ENCODE measurements around the gene GNG3. TPM values are rescaled to one million over a fixed set of nuclear protein-coding genes. Genes with fewer than 3 reads are reported as not detected.

The GNG3 gene
- total RNA-seq, 1 donor from 2014 or later = not detected

DNA sequence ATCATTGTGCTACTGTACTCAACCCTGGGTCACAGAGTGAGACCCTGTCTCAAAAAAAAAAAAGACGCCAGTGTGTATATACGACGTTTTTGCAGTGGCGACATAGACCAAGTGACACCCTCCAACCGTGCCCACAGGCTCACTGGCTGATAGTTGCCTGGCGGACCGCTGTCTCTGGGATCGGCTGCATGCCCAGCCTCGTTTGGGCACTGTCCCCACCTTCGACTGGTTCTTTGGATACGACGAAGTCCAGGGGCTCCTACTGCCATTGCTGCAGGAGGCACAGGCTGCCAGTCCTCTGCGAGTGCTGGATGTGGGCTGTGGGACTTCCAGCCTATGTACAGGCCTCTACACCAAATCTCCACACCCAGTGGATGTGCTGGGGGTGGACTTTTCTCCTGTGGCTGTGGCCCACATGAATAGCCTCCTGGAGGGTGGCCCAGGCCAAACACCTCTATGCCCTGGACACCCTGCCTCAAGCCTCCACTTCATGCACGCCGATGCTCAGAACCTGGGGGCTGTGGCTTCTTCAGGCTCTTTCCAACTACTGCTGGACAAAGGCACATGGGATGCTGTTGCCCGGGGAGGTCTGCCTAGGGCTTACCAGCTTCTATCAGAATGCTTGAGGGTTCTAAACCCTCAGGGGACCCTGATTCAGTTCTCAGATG is 41.1 kb upstream of the GNG3 start:
- FAIRE-seq = no peak
- H3K9ac ChIP-seq (ENCODE audit: low read length) = peak overlapping the region; percentile 87
- H3K27ac ChIP-seq (ENCODE audit: low read depth, low read length) = peak overlapping the region; percentile 54
- Mint-ChIP-seq H3K4me3 (ENCODE audit: unreplicated experiment) (peak overlapping the region; percentile 96), H3K27me3 (ENCODE audit: low read depth, unreplicated experiment) (no peaks in the 10 kb centered on the region), H3K4me1 (ENCODE audit: low read depth, unreplicated experiment) (peaks cover 15% of the 10 kb centered on the region), H3K36me3 (ENCODE audit: low read depth, unreplicated experiment) (peaks cover 12% of the 10 kb centered on the region), H3K9me3 (ENCODE audit: unreplicated experiment) (no peaks in the 10 kb centered on the region), H3K27ac (ENCODE audit: unreplicated experiment) (peak overlapping the region; percentile 80)
- peaks cover 11% of the 10 kb centered on the region for H3K36me3 ChIP-seq (ENCODE audit: insufficient read depth, low read length)
- peak overlapping the region; percentile 97 for H3K4me3 ChIP-seq (ENCODE audit: insufficient read depth, low read depth, low read length)
- H3K4me2 ChIP-seq (ENCODE audit: low read length) = peak overlapping the region; percentile 97
- H3K9me3 ChIP-seq (ENCODE audit: insufficient read depth, low read depth, low read length) = no peaks in the 10 kb centered on the region
- no peak overlapping the region for H2AFZ ChIP-seq (ENCODE audit: low read depth, low read length)
- peaks cover 30% of the 10 kb centered on the region for H4K20me1 ChIP-seq (ENCODE audit: insufficient read depth, low read length)
- H3K27me3 ChIP-seq (ENCODE audit: insufficient read depth, low read length) = no peaks in the 10 kb centered on the region
- no peak for DNase-seq (ENCODE audit: low read depth)
- no peak for TF ChIP-seq CTCF (IDR thresholded peaks at IDR 0.05; ENCODE audit: insufficient read depth, low read depth, low read length)
- TF ChIP-seq EZH2 (IDR thresholded peaks at IDR 0.05; ENCODE audit: insufficient read depth, low read length) = no peak
- peaks cover 23% of the 10 kb centered on the region for H3K4me1 ChIP-seq (ENCODE audit: insufficient read depth, low read length)
- H3K79me2 ChIP-seq (ENCODE audit: insufficient read depth, low read length) = peaks cover 61% of the 10 kb centered on the region

GRCh38 chr11:62667460-62667859 is 40.0 kb upstream of the GNG3 start:
- Histone ChIP-seq H3K36me3 (ENCODE audit: insufficient read depth, low read length) (peaks cover 11% of the 10 kb centered on the region), H3K4me2 (ENCODE audit: low read length) (peak overlapping the region; percentile 97), H3K27ac (ENCODE audit: low read depth, low read length) (no peak overlapping the region), H2AFZ (ENCODE audit: low read depth, low read length) (no peak overlapping the region), H3K9ac (ENCODE audit: low read length) (no peak overlapping the region), H3K9me3 (ENCODE audit: insufficient read depth, low read depth, low read length) (no peaks in the 10 kb centered on the region), H4K20me1 (ENCODE audit: insufficient read depth, low read length) (peaks cover 30% of the 10 kb centered on the region), H3K79me2 (ENCODE audit: insufficient read depth, low read length) (peaks cover 69% of the 10 kb centered on the region), H3K4me1 (ENCODE audit: insufficient read depth, low read length) (peaks cover 23% of the 10 kb centered on the region), H3K4me3 (ENCODE audit: insufficient read depth, low read depth, low read length) (no peak overlapping the region), H3K27me3 (ENCODE audit: insufficient read depth, low read length) (no peaks in the 10 kb centered on the region)
- FAIRE-seq (no peak), DNase-seq (ENCODE audit: low read depth) (no peak)
- H3K27me3 Mint-ChIP-seq (ENCODE audit: low read depth, unreplicated experiment) = no peaks in the 10 kb centered on the region
- H3K27ac Mint-ChIP-seq (ENCODE audit: unreplicated experiment) = no peak overlapping the region
- H3K4me1 Mint-ChIP-seq (ENCODE audit: low read depth, unreplicated experiment) = peaks cover 15% of the 10 kb centered on the region
- H3K36me3 Mint-ChIP-seq (ENCODE audit: low read depth, unreplicated experiment) = peaks cover 12% of the 10 kb centered on the region
- H3K4me3 Mint-ChIP-seq (ENCODE audit: unreplicated experiment) = peak overlapping the region; percentile 96
- no peaks in the 10 kb centered on the region for H3K9me3 Mint-ChIP-seq (ENCODE audit: unreplicated experiment)
- TF ChIP-seq EZH2 (IDR thresholded peaks at IDR 0.05; ENCODE audit: insufficient read depth, low read length) = no peak

- H3K9me3 ChIP-seq (ENCODE audit: insufficient read depth, low read depth, low read length) = no peaks in the 10 kb centered on the region
- no peak overlapping the region for H3K9ac ChIP-seq (ENCODE audit: low read length)
- DNase-seq (ENCODE audit: low read depth) (no peak), FAIRE-seq (no peak)
- no peaks in the 10 kb centered on the region for H3K27me3 ChIP-seq (ENCODE audit: insufficient read depth, low read length)
- Mint-ChIP-seq H3K36me3 (ENCODE audit: low read depth, unreplicated experiment) (peaks cover 9% of the 10 kb centered on the region), H3K27ac (ENCODE audit: unreplicated experiment) (peak overlapping the region; percentile 58), H3K27me3 (ENCODE audit: low read depth, unreplicated experiment) (no peaks in the 10 kb centered on the region), H3K4me3 (ENCODE audit: unreplicated experiment) (peak overlapping the region; percentile 92), H3K9me3 (ENCODE audit: unreplicated experiment) (no peaks in the 10 kb centered on the region), H3K4me1 (ENCODE audit: low read depth, unreplicated experiment) (peaks cover 15% of the 10 kb centered on the region)
- TF ChIP-seq CTCF (IDR thresholded peaks at IDR 0.05; ENCODE audit: insufficient read depth, low read depth, low read length) (no peak), EZH2 (IDR thresholded peaks at IDR 0.05; ENCODE audit: insufficient read depth, low read length) (no peak)
- no peak overlapping the region for H3K4me3 ChIP-seq (ENCODE audit: insufficient read depth, low read depth, low read length)
- no peak overlapping the region for H3K27ac ChIP-seq (ENCODE audit: low read depth, low read length)
- peaks cover 23% of the 10 kb centered on the region for H3K4me1 ChIP-seq (ENCODE audit: insufficient read depth, low read length)
- no peak overlapping the region for H2AFZ ChIP-seq (ENCODE audit: low read depth, low read length)
- H3K79me2 ChIP-seq (ENCODE audit: insufficient read depth, low read length) = peaks cover 69% of the 10 kb centered on the region
- peaks cover 24% of the 10 kb centered on the region for H4K20me1 ChIP-seq (ENCODE audit: insufficient read depth, low read length)
- H3K4me2 ChIP-seq (ENCODE audit: low read length) = peak overlapping the region; percentile 25
- H3K36me3 ChIP-seq (ENCODE audit: insufficient read depth, low read length) = peaks cover 7% of the 10 kb centered on the region
Measured at GRCh38 chr11:62669420-62670161, 37.9 kb upstream of the GNG3 start.

All from astrocyte (in vitro differentiated cells and primary cell).